ENCODE data around the gene RNASE7.
"Not testable (repeated sequence)": the region's sequence is repeated elsewhere in the genome, so short reads cannot be mapped to it uniquely, and the experiment has no call there.

RNASE7 gene, protein sequence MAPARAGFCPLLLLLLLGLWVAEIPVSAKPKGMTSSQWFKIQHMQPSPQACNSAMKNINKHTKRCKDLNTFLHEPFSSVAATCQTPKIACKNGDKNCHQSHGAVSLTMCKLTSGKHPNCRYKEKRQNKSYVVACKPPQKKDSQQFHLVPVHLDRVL

DNA sequence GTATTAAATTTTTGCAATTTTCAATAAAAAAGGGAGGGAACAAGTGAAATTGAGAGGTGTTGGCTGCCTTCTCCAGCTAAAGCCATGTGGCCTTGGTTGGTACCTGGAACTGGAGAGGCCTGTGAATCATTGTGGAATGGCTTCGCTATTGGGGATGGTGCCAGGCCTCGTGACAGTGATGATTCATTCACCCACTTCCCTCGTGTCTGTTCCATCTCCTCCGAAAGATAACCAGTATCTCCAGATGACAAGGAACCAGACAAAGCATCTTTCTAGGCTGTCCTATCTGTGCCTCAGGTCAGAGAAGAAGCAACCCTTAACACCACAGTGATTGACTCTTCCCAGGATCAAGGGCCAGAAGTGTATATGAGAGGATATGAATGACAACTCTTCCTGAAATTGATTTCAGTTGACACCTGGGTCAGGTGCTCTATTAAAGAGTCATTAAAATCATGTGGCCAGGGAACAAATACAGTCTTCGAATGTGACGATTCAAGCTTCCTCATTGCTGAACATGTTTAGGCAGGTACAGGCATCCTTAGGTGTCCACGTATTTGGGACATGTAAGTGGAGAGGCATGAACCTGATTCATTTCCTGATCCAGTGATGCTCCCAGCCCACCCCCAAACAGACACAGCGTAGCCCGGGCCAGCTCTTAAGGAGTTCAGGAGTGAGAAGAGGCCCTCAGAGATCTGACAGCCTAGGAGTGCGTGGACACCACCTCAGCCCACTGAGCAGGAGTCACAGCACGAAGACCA, at the start of gene RNASE7:
TSS of gene RNASE7 (plus strand) at position 687 of the 758 bp plus-strand sequence. CDS start 631 bp downstream, outside the sequence.
- DNase-seq = no peak

GRCh38 chr14:20996521-20996920, 45.6 kb upstream of the RNASE7 start:
- DNase-seq = no peak

GRCh38 chr14:20997115-20997514, 45.0 kb upstream of the RNASE7 start:
- no peak for DNase-seq

DNA sequence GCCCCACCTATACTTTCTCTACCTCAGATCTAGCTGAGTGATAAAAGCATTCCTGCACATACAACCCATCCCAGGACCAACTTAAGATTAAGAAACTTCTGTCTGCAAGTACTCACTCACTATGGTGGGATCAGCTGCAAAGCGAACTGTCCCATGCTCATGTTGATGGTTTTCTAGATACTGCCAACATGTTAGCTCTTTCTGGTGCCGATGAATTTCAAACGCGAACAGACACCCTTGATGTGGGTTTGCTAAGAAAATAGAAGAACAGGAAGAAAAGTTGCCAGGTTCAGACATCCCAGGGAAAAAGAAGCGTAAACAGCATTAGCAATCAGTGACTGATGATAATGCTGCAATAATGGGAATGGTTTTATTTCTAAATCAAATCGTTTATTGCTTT, 44.6 kb upstream of the RNASE7 start:
- no peak for DNase-seq

DNA sequence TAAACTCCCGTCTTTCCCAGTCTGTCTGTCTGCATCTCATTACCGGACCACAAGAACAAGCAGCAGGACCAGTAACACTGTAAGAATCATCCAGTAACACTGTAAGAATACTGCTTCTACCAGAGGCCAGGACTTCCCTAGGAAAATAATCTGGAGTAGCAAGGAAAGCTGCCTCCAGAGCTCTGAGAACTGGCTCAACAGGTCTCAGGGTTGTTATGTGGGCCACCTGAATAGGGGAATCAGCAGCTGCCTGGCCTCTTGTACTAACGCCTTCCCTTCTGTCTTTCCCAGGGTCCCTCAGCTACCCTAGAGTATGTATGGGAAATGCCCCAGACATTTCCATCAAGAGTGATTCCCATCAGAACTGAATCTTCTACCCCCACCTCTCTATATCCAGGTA, 44.0 kb upstream of the RNASE7 start:
- DNase-seq = no peak

DNA sequence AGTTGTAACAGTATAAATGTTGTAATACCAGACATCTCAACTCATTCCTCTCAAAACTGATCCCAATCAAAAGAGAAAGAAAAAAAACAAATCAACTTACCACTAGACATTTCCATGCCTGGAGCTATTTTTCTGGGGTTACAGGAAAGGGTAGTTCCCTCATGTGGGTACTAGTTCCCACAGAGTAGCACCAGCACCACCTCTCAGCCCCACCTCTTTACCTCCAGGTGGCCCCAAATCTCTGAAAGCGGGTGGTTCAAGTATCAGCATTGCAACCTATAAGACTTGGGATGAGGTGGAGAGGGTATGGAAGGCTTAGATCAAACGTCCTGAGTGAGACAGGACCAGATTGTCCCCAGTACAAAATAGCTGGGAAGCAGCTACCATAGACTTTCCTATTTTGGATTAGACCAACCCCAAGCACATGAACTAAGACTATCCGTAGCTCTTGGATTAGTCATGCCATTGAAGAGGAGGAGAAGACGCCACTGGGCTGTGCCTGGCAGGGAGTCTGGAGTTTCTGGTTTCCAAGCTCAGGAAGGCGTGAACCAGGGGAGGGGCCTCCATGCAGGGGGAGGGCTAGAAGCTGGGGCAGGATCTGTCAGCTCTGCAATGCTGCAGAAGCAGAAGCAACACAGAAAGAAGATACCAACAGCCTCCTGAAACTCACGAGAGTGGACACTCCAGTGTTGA, 43.3 kb upstream of the RNASE7 start, which contains the start of gene SLC39A2:
TSS of gene SLC39A2 (plus strand) at position 620 of the 693 bp plus-strand sequence. CDS start 154 bp downstream, outside the sequence.
- peak in 1 of 2 experiments; percentile 7 for DNase-seq

GRCh38 chr14:20999591-20999990, 42.6 kb upstream of the RNASE7 start:
- no peak for DNase-seq

DNA sequence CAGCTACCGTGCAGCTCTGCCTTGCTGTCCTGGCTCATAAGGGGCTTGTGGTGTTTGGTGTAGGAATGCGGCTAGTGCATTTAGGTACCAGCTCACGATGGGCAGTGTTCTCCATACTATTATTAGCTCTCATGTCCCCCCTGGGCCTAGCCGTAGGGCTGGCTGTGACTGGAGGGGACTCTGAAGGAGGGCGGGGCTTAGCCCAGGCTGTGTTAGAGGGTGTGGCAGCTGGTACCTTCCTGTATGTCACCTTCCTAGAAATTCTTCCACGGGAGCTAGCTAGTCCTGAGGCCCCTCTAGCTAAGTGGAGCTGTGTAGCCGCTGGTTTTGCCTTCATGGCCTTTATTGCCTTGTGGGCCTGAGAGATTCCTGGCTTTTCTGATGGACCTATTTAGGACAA, 40.9 kb upstream of the RNASE7 start:
- no peak for DNase-seq

DNA sequence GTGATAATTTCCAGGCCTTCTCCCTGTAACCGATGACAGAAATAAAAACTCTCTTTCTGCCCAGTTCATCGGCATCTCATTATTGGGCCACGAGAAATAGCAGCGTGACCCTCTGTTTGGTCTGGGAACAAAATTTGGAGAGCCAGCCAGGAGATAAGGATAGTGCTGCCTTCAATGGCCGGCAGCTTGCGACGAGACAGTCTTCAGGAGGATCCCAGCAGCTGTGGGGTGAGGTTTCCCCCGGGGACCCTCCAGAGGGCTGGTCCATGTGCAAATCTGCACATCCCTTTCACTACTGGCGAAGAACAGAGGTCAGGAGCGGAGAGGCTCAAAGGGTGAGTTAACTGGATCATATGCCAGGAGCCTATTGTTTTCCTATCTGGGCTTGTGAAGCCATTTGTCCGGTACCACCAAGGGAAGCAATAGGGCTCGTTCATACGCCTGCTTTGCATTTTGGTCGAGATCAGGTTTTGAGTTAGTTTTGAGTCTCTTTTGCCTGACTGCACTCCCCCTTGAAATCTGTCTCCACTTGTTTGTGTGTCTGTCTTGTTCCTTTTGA, 38.3 kb upstream of the RNASE7 start:
- no peak for DNase-seq

- DNase-seq = not testable (repeated sequence)
Measured at GRCh38 chr14:21009721-21010120, 32.4 kb upstream of the RNASE7 start.

GRCh38 chr14:21011136-21011535, 31.0 kb upstream of the RNASE7 start:
- no peak for DNase-seq

GRCh38 chr14:21014761-21015190, 27.4 kb upstream of the RNASE7 start:
- peak; percentile 72 to 76 for DNase-seq

GRCh38 chr14:21015312-21015711, 26.9 kb upstream of the RNASE7 start:
- DNase-seq = peak; percentile 72 to 78

DNA sequence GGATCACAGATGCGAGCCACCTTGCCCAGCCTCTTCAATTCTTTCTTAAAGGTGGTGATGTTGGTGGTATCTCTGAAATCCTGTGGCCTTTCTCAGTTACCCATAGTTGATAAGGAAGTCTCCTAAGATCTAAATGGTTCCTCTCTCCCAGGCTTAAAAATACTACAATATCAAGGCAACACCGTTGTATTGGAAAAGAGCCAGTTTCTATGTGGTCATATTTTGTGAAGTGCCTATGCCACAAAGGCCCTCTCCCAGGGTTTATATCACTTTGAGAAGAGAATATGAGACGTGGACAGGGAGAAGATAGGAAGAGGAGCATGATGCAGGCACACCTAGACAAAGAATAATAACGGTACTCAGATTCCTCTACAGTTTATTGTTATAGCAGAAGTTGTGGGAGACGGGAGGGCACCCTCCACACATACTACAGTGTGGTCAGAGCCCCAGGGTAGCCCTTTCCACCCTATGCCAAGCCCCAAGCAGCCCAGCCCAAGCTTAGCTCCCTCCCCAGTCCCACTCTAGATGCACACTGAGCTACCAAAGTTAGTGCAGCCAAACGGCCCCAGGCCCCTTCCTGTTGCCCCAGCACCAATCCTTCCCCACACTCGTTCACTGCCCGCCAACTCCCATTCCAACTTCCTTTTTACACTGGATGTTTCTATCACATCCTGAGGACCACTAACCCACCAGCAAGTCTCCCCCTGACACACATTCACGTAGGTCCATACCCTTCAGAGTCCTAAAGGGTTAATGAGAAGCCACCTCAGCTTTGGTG, 25.6 kb upstream of the RNASE7 start:
- no peak for DNase-seq

- no peak for DNase-seq
Measured at GRCh38 chr14:21017528-21018245, 24.5 kb upstream of the RNASE7 start.

GRCh38 chr14:21018286-21018685, 23.9 kb upstream of the RNASE7 start:
- DNase-seq = no peak

DNA sequence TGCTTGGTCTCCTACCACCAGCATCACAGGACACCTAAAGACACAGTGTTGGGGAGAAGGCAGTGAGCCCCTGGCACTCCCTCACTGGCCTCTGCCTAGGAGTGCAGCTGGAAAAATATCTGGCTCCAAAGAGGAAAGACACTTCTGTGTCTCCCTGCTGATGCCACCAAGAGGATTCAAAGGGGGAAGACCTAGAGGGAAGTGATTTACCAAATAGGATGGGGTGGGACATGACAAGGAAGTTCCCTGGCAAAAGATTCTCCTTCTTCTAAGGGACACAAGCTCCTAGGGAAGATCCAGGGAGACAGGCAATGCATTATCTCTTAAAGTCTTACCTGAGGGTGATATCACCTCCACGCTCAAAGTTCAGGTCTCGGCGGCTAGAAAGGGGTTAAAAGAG, 23.4 kb upstream of the RNASE7 start:
- DNase-seq = no peak

DNA sequence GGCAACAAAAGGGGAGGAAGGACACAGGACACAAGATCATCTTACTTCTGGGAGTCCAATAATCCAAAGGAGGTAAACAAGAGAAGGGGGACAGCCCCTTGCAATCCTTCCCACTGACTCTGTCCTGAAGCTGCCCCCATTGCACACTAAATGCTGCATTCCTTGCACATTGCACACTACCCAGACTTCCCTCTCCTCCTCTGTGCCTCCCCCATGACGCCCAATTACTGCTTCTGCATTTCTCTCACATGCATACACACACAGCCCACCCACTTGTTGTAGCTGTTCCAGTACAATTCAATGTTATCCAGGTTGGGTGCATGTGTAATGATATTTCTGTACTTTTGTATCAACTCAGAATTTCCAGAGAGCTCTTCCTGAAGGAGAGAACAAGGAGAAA, 22.8 kb upstream of the RNASE7 start:
- DNase-seq = no peak

DNA sequence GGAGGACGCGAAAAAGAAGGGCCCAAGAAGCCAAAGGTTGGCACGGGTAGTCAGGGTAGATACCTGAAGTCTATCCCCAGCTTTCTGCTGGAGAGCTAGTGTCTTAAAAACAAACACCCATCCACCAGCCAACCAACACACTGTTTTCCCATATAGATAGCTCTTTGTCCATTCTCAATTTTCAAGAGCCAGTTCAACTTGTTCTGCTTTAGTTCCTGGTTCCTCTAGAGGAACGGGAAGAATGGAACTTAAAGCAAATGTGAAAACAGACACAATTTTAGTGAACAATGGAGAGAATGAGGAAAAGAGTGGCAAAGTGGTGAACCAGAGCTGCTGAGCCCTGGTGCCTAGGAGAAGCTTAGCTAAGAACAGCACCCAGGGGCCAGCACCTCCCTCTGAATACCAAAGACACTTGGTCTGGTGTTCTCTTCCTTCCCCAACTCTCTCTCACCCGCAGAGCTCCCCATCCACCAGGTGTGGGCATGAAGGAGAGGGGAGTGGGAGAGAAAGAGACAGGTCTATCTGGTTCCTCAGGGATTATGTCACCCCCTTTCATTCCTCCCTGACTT, 21.1 kb upstream of the RNASE7 start:
- DNase-seq = no peak

DNA sequence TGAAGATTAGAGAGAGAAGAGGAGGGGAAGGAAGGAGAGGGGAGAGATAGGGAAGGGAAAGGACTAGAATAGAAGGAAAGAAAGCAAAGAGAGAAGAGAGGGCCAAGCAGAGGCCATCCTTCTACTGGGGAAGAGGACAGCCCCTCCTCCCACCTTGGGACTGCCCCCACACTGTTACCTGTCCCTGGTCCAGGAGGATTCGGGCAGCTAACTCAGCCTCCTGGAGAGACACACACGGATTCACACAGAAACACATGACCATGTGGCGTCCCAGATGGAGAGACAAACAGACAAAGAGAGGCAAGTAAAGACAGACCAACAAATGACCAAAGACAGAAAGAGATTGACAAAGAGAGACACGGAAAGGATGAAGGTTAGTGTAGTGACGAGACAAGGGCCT, 19.5 kb upstream of the RNASE7 start:
- no peak for DNase-seq

DNA sequence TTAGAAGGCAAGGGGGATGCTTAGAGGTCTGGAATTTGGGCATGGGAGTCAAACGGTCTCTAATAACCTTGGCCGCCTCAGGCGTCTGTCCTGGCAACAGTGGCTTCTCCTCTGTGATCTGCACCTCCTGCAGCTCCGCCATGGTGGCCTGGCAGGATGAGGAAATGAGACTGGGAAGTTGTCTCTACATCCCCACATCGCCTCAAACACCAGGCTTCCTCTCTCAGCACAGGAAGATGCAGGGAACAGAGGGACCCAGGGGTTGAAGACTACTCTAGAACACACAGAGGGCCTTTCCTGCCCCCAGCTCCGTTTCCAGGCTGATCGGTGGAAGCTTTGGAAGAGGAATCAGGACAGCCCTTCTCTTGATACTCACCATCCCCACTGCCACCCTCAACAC, 19.0 kb upstream of the RNASE7 start:
- DNase-seq = no peak

Measured in AML-193 (cell line).